ENCODE results near the gene NECAB3.
"Not testable (repeated sequence)": the region's sequence is repeated elsewhere in the genome, so short reads cannot be mapped to it uniquely, and the experiment has no call there.

The NECAB3 gene

GRCh38 chr20:33650111-33650752 is 24.0 kb downstream of the NECAB3 start:
- no peak for DNase-seq (ENCODE audit: low spot score)

DNA sequence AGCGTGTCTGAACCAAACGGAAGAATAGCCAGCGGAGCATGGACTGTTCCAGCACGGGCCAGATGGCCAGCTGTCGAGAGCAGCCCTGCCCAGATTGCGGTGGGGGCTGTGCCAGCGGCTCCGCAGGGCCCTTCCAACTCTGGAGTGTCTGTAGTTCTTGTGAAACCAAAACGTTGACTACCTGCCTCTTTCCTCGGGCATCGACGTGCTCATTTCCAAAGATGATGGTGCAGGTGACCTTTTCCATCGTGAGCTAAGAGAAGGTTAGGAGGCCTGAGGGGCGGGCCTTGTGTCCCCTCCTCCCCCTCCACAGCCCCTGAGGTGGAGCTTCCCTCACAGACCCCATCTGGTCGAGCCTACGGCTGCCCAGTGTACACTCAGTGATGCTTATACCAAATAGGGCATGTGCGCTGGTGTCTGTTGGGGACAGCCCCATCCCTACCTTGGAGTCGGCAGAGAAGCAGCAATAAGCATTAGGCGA is 25.0 kb downstream of the NECAB3 start:
- no peak for DNase-seq (ENCODE audit: low spot score)

- DNase-seq (ENCODE audit: low spot score), result no peak
Observed at GRCh38 chr20:33648396-33649004, 25.7 kb downstream of the NECAB3 start.

DNA sequence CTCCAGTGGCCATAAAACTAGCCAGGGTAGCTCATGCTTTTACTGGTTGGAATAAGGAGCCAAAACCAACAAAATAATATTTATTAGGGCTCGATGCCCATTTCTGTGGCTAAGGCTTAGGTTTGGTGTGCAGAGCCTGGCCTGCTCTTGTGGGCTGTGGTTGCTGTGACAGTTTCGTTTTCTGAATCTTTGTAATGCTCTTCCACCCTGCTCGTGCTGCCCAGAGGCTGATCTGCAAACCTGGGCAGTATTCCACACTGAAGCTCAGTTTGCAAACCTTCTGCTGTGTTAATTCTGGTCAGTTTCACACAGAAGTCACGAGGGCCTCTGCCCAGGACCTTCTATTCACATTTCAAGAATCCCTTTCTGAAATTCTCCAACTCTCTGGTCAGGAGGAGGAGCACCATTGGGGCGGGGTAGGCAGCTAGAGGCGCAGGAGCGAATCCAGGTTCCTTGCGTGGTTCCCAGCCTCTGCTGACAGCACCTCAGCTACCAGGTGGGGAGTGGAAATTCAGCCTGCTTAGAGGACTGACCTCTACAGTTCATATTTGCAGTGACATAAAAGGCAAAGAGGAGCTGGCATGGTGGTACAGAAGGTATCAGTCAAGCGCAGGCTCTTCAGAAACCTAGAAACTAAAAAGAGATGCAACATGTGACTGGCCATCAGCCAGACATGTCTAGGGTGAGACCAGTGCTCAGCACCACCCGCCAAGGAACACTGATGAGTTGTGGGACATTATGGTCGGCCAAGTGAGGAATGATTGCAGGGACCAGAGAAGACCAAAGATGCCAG is 26.4 kb downstream of the NECAB3 start:
- no peak for DNase-seq (ENCODE audit: low spot score)

DNA sequence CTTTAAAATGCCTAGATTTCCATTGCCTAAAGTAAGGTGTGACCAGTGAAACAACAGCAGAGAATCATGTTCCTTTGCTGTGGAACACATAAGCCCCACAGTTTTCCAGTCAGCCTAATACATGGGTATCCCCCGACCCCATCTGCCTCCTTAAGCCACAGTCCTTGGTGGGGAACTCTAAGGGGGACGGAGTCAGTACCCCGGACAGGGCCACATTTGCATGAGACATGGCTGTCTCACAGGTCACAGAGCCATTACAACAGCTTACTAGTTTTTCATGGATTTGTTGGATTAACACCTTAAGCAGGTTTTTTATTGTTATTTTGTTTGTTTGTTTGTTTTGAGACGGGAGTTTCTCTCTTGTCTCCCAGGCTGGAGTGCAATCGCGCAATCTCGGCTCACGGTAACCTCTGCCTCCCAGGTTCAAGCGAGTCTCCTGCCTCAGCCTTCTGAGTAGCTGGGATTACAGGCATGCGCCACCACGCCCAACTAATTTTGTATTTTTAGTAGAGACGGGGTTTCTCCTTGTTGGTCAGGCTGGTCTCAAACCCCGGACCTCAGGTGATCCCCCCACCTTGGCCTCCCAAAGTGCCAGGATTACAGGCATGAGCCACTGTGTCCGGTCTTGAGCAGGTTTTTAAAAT is 27.1 kb downstream of the NECAB3 start:
- not testable (repeated sequence) for DNase-seq (ENCODE audit: low spot score)

- DNase-seq (ENCODE audit: low spot score), result no peak
Observed at GRCh38 chr20:33646191-33646590, 28.0 kb downstream of the NECAB3 start.

- DNase-seq (ENCODE audit: low spot score), result no peak
Observed at GRCh38 chr20:33645396-33645795, 28.8 kb downstream of the NECAB3 start.

DNA sequence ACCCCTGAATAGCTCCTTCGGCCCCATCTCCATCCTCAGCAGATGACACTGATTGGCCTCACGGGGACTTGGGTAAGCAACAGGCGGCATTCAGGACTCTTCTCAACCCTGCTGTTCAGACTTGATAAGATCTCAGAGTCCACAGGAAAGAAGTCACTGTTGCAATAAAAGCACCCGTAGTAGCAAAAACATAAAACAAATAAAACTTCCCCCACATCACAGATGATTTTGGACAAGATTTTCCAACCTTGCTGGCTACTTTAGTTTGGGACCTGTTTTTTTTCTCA is 29.2 kb downstream of the NECAB3 start:
- no peak for DNase-seq (ENCODE audit: low spot score)

GRCh38 chr20:33644313-33645071 is 29.7 kb downstream of the NECAB3 start:
- DNase-seq (ENCODE audit: low spot score), result no peak

GRCh38 chr20:33640287-33640686 is 33.9 kb downstream of the NECAB3 start:
- no peak for DNase-seq (ENCODE audit: low spot score)

DNA sequence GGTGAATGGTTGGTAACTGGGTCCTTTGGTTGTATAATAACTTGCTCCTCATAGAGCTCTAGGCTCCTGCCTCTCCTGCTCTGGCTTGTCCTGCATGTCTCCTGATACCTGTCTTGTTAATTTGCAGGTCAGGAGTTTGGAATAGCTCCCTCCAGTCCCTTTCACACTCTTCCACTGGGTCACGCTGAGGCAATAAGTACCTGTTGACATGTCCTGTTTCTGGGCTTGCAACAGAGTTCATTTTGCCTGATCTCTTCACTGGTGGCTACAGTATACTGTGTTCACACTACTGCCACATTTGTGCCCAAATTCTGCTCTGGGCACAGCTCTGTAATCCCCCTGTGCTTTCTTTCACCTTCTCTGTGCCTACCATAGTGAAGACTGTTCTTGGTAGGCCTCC is 37.5 kb downstream of the NECAB3 start:
- no peak for DNase-seq (ENCODE audit: low spot score)

DNA sequence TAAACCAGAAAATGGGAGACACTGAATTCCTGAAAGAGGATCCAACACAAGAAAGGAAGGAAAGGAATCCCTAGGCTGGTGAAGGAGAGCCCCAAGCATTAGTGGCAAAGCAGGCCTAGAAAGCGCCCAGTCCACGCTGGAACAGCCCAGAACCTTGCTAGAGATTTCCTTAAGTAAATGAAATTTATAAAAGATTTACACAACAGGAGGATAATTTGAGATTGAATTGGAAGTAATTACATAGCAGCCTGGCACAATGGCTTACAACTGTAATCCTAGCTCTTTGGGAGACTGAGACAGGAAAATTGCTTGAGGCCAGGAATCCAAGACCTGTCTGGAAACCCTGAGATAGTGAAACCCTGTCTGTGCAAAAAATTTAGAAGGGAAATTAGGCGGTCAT is 38.9 kb downstream of the NECAB3 start:
- DNase-seq (ENCODE audit: low spot score), result no peak

- DNase-seq (ENCODE audit: low spot score), result not testable (repeated sequence)
Observed at GRCh38 chr20:33631910-33632309, 42.3 kb downstream of the NECAB3 start.

- DNase-seq (ENCODE audit: low spot score), result no peak
Observed at GRCh38 chr20:33630507-33630906, 43.7 kb downstream of the NECAB3 start.

GRCh38 chr20:33629979-33630378 is 44.2 kb downstream of the NECAB3 start:
- DNase-seq (ENCODE audit: low spot score), result no peak

GRCh38 chr20:33629533-33629932 is 44.7 kb downstream of the NECAB3 start:
- DNase-seq (ENCODE audit: low spot score), result no peak

- no peak for DNase-seq (ENCODE audit: low spot score)
Observed at GRCh38 chr20:33627577-33628216, 46.5 kb downstream of the NECAB3 start.

DNA sequence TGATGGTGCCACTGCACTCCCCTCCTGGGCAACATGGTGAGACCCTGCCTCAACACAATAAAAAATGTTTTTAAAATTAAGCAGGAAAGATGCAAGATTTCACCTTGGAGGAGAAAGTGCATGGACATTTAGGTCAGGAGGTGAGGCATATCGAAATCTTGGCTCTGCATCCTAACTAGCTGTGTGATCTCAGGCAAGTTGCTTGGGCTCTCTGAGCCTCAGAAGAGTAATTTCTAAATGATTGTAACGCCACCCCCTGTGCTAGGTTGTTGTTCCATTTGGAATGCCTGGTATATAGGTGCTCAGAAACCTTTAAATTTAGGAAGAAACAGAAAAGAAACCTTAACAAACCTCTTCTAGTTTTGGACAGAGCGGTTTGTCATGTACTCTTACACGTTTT is 48.0 kb downstream of the NECAB3 start:
- DNase-seq (ENCODE audit: low spot score), result no peak

GRCh38 chr20:33624399-33624798 is 49.8 kb downstream of the NECAB3 start:
- DNase-seq (ENCODE audit: low spot score), result no peak

GRCh38 chr20:33622705-33623365 is 51.4 kb downstream of the NECAB3 start:
- no peak for DNase-seq (ENCODE audit: low spot score)
